K562 (cell line): ENCODE results near the gene ENDOU. TPM values are rescaled to one million over a fixed set of nuclear protein-coding genes. Genes with fewer than 3 reads are reported as not detected.

Experiments used
- ARID1B ChIP-seq: fragments of 450-650 bp; IDR thresholded peaks from 2 replicates; pipeline ENCODE4 v1.6.1; 2016; ENCODE audit warnings: antibody characterized with exemption, mild to moderate bottlenecking, inconsistent platforms
- ATF2 ChIP-seq: sonication (generic); formaldehyde crosslinking; IDR thresholded peaks from 2 replicates; pipeline ENCODE4 v1.8.1; 2022; ENCODE audit warnings: missing genetic modification reagents
- CEBPB ChIP-seq: fragments of 450-650 bp; IDR thresholded peaks from 2 replicates; pipeline ENCODE4 v1.6.1; 2016; ENCODE audit warnings: missing genetic modification characterization, missing compliant biosample characterization
- CXXC5 ChIP-seq: fragments of 250-450 bp; sonication (Bioruptor Pico); IDR thresholded peaks from 2 replicates; pipeline ENCODE4 v1.8.0; 2022; ENCODE audit warnings: inconsistent platforms, mild to moderate bottlenecking, moderate library complexity
- DLX4 ChIP-seq: fragments of 250-450 bp; sonication (Bioruptor Pico); IDR thresholded peaks from 2 replicates; pipeline ENCODE4 v1.6.1; 2021; ENCODE audit warnings: mild to moderate bottlenecking
- ELF1 ChIP-seq: fragments of 200-800 bp; sonication (Bioruptor generic); IDR thresholded peaks from 2 replicates; pipeline ENCODE4 v1.6.1; 2016; ENCODE audit warnings: missing genetic modification characterization, missing compliant biosample characterization
- ELF4 ChIP-seq: fragments of 450-650 bp; formaldehyde crosslinking; IDR thresholded peaks from 2 replicates; pipeline ENCODE4 v1.4.0; 2022; ENCODE audit warnings: missing genetic modification characterization
- GTF2E2 ChIP-seq: fragments of 200-800 bp; sonication (Bioruptor generic); IDR thresholded peaks from 2 replicates; pipeline ENCODE4 v1.6.1; 2016; ENCODE audit warnings: missing genetic modification characterization, missing compliant biosample characterization
- L3MBTL2 ChIP-seq: fragments of 450-650 bp; IDR thresholded peaks from 2 replicates; pipeline ENCODE4 v1.6.1; 2016; ENCODE audit warnings: mild to moderate bottlenecking, moderate library complexity
- MAX ChIP-seq: sonication (generic); formaldehyde crosslinking; IDR thresholded peaks from 2 replicates; pipeline ENCODE4 v1.9.0; 2022; ENCODE audit warnings: mild to moderate bottlenecking, missing genetic modification reagents
- MIER1 ChIP-seq: fragments of 450-650 bp; IDR thresholded peaks from 2 replicates; pipeline ENCODE4 v1.6.1; 2016; ENCODE audit warnings: antibody characterized with exemption, mild to moderate bottlenecking, low read depth
- PTBP1 ChIP-seq: fragments of 200-400 bp; formaldehyde crosslinking; IDR thresholded peaks from 2 replicates; pipeline ENCODE4 v1.6.1; 2017; ENCODE audit warnings: low read depth, low read length
- RCOR1 ChIP-seq, 2 experiments: IDR thresholded peaks; 2 replicates each; pipeline ENCODE4 v1.6.1; 2012; ENCODE audit warnings: low read depth in 2 of 2, low read length in 2 of 2, borderline replicate concordance in 1 of 2, improper control_type of control experiment in 1 of 2
- SNAPC5 ChIP-seq: fragments of 250-450 bp; sonication (Bioruptor Pico); IDR thresholded peaks from 2 replicates; pipeline ENCODE4 v1.8.0; 2021; ENCODE audit warnings: moderate library complexity, mild to moderate bottlenecking, inconsistent platforms
- YBX1 ChIP-seq: fragments of 450-650 bp; IDR thresholded peaks from 2 replicates; pipeline ENCODE4 v1.7.1; 2016; ENCODE audit warnings: mild to moderate bottlenecking
- ZC3H8 ChIP-seq: fragments of 450-650 bp; IDR thresholded peaks from 2 replicates; pipeline ENCODE4 v1.6.1; 2017
- ZKSCAN1 ChIP-seq: fragments of 150-350 bp; IDR thresholded peaks from 2 replicates; pipeline ENCODE4 v1.6.1; 2016; ENCODE audit warnings: low read depth, low read length
- ZNF121 ChIP-seq: sonication (generic); formaldehyde crosslinking; conservative IDR thresholded peaks from 2 replicates; pipeline ENCODE4 v1.8.0; 2022; ENCODE audit warnings: missing genetic modification reagents
- ZNF217 ChIP-seq: sonication (generic); formaldehyde crosslinking; IDR thresholded peaks from 2 replicates; pipeline ENCODE4 v1.8.0; 2022; ENCODE audit warnings: mild to moderate bottlenecking, missing genetic modification reagents
- ZNF449 ChIP-seq: fragments of 250-450 bp; sonication (Bioruptor Pico); IDR thresholded peaks from 2 replicates; pipeline ENCODE4 v1.8.0; 2022; ENCODE audit warnings: moderate library complexity, mild to moderate bottlenecking, inconsistent platforms
- ZNF592 ChIP-seq: fragments of 450-650 bp; IDR thresholded peaks from 2 replicates; pipeline ENCODE4 v1.6.1; 2017; ENCODE audit warnings: antibody characterized with exemption, mild to moderate bottlenecking
- polyA plus RNA-seq, 8 experiments: library from polyadenylated mRNA; depleted of rRNA in 4 of 8; stranded (reverse) in 5 of 8; unstranded in 3 of 8; fragments of >200 nt; fragmentation: Nextera tagmentation in 2 of 8; fragmentation: Illumina TruSeq in 1 of 8; extraction: Ambion mirVana in 2 of 8; extraction: Trizol in 1 of 8; gene quantifications; 2 replicates each; pipeline versions ENCODE4 v1.2.1 to v1.2.3, GENCODE V29; 2011 to 2014; ENCODE audit warnings: inconsistent platforms in 1 of 8, missing spikeins in 1 of 8
- total RNA-seq, 7 experiments: library from RNA; depleted of rRNA in 6 of 7; stranded (reverse); fragments of >200 nt in 6 of 7; fragmentation: Illumina TruSeq in 2 of 7; extraction: Trizol in 2 of 7; gene quantifications; 2 replicates each; pipeline versions ENCODE4 v1.2.1 to v1.2.3, GENCODE V29; 2011 to 2021; ENCODE audit warnings: low replicate concordance in 1 of 7

The ENDOU gene
- total and polyA plus RNA-seq, 9 of the 15 experiments (the other 6 are each of a cell fraction or from before 2014, with no cell fraction given) = 0.03 TPM; not detected in 8

- TF ChIP-seq ATF2 (CRISPR knock-in tag) (no peak), ELF4 (0 out of 2 replicates have a peak, but pooled peaks have one; percentile 53), ZNF449 (CRISPR knock-in tag) (no peak), CXXC5 (peak; percentile 70), PTBP1 (no peak), ZNF217 (CRISPR knock-in tag) (no peak), DLX4 (no peak), ZNF592 (0 out of 2 replicates have a peak, but pooled peaks have one; percentile 39), YBX1 (no peak), ZNF121 (no peak), ELF1 (peak; percentile 81), ZC3H8 (no peak), CEBPB (tag) (no peak), SNAPC5 (CRISPR knock-in tag) (no peak), ARID1B (peak; percentile 60; the same call in 1 of the 2 replicates), RCOR1 (IDR thresholded peaks at IDR 0.05; ENCODE audit: borderline replicate concordance in 1 of 2, low read depth in 2 of 2, low read length in 2 of 2) (no peak), GTF2E2 (no peak), ZKSCAN1 (no peak), MIER1 (no peak), MAX (CRISPR knock-in tag) (no peak; the same call in 1 of the 2 replicates), L3MBTL2 (peak; percentile 18; the same call in 1 of the 2 replicates)
Measured at GRCh38 chr12:47773062-47773857, 48.0 kb upstream of the ENDOU start, which contains the start of gene SLC48A1 (continued).
